ENCODE data around the gene CDH11.

The CDH11 gene

GRCh38 chr16:64957246-64957645, 164.6 kb downstream of the CDH11 start:
- TF ChIP-seq POLR2AphosphoS5 (IDR thresholded peaks at IDR 0.05; ENCODE audit: low read depth, low read length) (no peak), REST (IDR thresholded peaks at IDR 0.05; ENCODE audit: insufficient read depth in 1 of 2, low read depth in 2 of 2, low read length in 2 of 2) (no peak), FOXP2 (optimal IDR thresholded peaks at IDR 0.05; ENCODE audit: borderline replicate concordance, extremely low read depth, extremely low read length, insufficient read depth) (no peak), TAF1 (IDR thresholded peaks at IDR 0.05; ENCODE audit: borderline replicate concordance, insufficient read depth, low read length) (no peak), SIN3A (IDR thresholded peaks at IDR 0.05; ENCODE audit: borderline replicate concordance, insufficient read depth, low read length) (no peak)

DNA sequence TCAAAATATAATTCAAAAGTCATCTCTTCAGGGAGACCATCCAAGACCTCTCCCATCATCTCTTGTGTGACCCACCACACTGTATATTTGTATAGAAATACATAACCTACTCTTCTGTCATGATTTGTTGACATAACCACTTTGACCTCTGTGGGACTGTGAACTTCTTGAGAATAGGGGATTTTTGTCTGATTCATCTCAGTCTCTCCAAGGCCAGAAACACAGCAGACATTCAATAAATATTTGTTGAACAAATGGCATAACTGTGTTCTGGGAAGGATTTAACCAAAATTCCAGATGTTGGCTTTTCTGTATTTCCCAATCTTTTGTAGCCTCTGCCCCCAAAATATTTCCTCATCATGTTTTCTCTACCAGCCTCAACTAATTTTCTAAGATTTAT, 169.7 kb downstream of the CDH11 start:
- TF ChIP-seq POLR2AphosphoS5 (IDR thresholded peaks at IDR 0.05; ENCODE audit: low read depth, low read length) (no peak), FOXP2 (optimal IDR thresholded peaks at IDR 0.05; ENCODE audit: borderline replicate concordance, extremely low read depth, extremely low read length, insufficient read depth) (no peak), TAF1 (IDR thresholded peaks at IDR 0.05; ENCODE audit: borderline replicate concordance, insufficient read depth, low read length) (no peak), SIN3A (IDR thresholded peaks at IDR 0.05; ENCODE audit: borderline replicate concordance, insufficient read depth, low read length) (no peak), REST (IDR thresholded peaks at IDR 0.05; ENCODE audit: insufficient read depth in 1 of 2, low read depth in 2 of 2, low read length in 2 of 2) (no peak)

DNA sequence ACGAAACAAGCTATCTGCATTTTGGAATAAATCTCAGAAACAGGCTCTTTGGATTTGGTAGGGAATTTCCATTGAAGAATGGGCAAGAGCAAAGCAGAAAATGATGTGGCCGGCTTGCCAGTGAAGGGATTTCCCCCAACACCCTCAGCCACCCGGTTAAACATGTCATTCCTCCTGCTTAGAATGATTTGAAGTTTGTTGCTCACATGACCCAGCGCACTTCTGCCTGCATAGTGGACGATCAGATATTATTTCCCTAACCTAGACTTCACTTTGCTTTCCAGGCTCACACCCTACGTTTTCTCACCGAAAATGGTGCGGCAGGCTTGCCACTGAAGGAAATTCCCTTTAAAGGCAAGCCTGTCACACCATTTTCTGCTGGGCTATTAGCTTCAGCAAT, 170.7 kb downstream of the CDH11 start:
- TF ChIP-seq POLR2AphosphoS5 (IDR thresholded peaks at IDR 0.05; ENCODE audit: low read depth, low read length), result no peak
- no peak for TF ChIP-seq TAF1 (IDR thresholded peaks at IDR 0.05; ENCODE audit: borderline replicate concordance, insufficient read depth, low read length)
- TF ChIP-seq SIN3A (IDR thresholded peaks at IDR 0.05; ENCODE audit: borderline replicate concordance, insufficient read depth, low read length), result no peak
- TF ChIP-seq REST (IDR thresholded peaks at IDR 0.05; ENCODE audit: insufficient read depth in 1 of 2, low read depth in 2 of 2, low read length in 2 of 2), result no peak
- no peak for TF ChIP-seq FOXP2 (optimal IDR thresholded peaks at IDR 0.05; ENCODE audit: borderline replicate concordance, extremely low read depth, extremely low read length, insufficient read depth)

DNA sequence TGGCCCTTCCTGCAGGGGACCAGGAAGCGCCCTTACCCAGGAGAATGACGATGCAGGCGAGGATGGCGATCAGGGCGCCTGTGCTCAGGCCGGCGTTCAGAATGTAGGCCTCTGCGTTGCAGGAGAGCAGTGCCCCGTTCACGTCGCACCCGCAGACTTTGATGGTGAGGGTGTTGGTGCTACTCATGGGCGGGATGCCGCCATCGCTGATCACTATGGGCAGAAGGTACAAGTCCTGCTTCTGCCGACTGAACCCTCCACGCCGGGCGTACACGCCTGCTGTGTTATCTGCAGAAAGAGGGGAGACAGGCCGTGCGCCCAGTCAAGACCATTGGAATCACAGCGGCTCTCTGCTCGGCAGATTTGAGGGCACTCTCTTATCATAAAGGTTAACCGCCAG, 171.1 kb downstream of the CDH11 start:
- TF ChIP-seq REST (IDR thresholded peaks at IDR 0.05; ENCODE audit: insufficient read depth in 1 of 2, low read depth in 2 of 2, low read length in 2 of 2), result no peak
- no peak for TF ChIP-seq POLR2AphosphoS5 (IDR thresholded peaks at IDR 0.05; ENCODE audit: low read depth, low read length)
- no peak for TF ChIP-seq SIN3A (IDR thresholded peaks at IDR 0.05; ENCODE audit: borderline replicate concordance, insufficient read depth, low read length)
- TF ChIP-seq FOXP2 (optimal IDR thresholded peaks at IDR 0.05; ENCODE audit: borderline replicate concordance, extremely low read depth, extremely low read length, insufficient read depth), result no peak
- TF ChIP-seq TAF1 (IDR thresholded peaks at IDR 0.05; ENCODE audit: borderline replicate concordance, insufficient read depth, low read length), result no peak

DNA sequence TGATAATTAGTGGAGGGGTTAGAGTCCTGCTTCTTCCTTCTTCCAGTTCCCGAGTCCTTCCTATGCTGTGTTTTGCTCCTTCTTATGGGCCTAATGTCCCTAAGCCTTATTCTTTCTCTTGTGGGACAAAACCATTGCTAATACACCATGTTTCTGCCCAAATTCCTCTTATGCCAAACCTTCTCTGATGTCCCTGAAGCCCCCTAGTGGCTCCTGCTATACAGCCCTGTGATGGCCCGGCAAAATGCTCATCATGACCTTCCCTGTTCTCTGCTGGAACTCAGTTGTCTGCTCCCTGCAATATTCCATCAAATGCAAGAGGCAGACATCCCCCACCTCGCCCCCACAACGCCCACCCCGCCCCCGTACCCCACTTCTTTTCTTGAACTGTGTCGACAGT, 171.6 kb downstream of the CDH11 start:
- TF ChIP-seq FOXP2 (optimal IDR thresholded peaks at IDR 0.05; ENCODE audit: borderline replicate concordance, extremely low read depth, extremely low read length, insufficient read depth), result no peak
- TF ChIP-seq SIN3A (IDR thresholded peaks at IDR 0.05; ENCODE audit: borderline replicate concordance, insufficient read depth, low read length), result no peak
- TF ChIP-seq POLR2AphosphoS5 (IDR thresholded peaks at IDR 0.05; ENCODE audit: low read depth, low read length), result no peak
- TF ChIP-seq TAF1 (IDR thresholded peaks at IDR 0.05; ENCODE audit: borderline replicate concordance, insufficient read depth, low read length), result no peak
- no peak for TF ChIP-seq REST (IDR thresholded peaks at IDR 0.05; ENCODE audit: insufficient read depth in 1 of 2, low read depth in 2 of 2, low read length in 2 of 2)

All from PFSK-1 (cell line).